NK-92 (cell line): Measurements from ENCODE around the gene SF3B1.
"Not testable (repeated sequence)": the region's sequence is repeated elsewhere in the genome, so short reads cannot be mapped to it uniquely, and the experiment has no call there.

Experiments
- DNase-seq: peaks from one replicate; lab custom pipeline; 2025; ENCODE audit not compliant: unreplicated experiment; lab: John Stamatoyannopoulos, UW

Gene SF3B1

DNA sequence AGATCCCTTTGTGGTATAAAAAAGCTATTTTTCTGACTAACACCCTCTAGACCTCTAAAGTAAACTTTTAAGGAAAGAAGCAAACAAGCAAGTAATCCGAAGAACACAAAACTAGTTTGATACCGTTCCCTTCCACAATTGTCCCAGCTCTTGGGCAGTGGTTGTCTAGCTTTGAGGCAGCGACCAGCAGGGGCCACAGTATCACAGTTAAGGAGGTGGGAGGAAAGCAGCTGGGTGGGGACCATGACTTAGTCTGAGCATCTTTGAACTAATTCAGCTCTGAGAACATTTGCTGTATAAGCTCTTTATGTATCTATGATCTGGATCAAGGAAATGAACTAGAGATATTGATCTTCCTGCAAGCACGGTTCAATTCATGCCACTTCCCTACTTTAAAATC, 51.0 kb downstream of the SF3B1 start:
- DNase-seq: no peak

- no peak for DNase-seq
These were observed 53.2 kb downstream of the SF3B1 start for GRCh38 chr2:197381641-197382040.

GRCh38 chr2:197379918-197380309, 54.9 kb downstream of the SF3B1 start:
- not testable (repeated sequence) for DNase-seq

DNA sequence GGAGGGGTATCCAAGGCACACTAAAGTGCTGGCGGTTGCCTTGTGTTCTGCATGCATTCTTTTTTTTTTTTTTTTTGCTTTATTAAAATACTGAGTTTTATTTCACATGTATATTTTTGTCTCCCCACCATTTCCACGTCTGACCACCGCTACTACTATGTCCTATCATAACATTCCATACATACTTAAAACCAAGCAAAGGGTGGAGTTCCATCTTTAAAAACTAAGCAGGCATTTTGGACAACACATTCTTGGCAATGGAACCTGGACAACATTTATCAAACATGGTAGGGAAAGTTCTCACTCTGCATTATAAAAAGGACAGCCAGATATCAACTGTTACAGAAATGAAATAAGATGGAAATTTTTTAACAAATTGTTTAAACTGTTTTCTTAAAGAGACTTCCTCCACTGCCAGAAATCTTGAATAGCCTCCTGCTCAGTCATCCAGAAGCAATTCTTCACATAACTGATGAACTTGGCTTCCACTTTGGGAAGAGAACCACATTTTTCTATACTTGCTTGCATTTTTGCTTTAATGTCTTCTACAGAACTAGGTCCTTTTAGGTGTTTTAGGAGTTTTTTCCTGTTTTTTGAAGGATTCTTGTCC, 55.4 kb downstream of the SF3B1 start:
- DNase-seq: not testable (repeated sequence)

DNA sequence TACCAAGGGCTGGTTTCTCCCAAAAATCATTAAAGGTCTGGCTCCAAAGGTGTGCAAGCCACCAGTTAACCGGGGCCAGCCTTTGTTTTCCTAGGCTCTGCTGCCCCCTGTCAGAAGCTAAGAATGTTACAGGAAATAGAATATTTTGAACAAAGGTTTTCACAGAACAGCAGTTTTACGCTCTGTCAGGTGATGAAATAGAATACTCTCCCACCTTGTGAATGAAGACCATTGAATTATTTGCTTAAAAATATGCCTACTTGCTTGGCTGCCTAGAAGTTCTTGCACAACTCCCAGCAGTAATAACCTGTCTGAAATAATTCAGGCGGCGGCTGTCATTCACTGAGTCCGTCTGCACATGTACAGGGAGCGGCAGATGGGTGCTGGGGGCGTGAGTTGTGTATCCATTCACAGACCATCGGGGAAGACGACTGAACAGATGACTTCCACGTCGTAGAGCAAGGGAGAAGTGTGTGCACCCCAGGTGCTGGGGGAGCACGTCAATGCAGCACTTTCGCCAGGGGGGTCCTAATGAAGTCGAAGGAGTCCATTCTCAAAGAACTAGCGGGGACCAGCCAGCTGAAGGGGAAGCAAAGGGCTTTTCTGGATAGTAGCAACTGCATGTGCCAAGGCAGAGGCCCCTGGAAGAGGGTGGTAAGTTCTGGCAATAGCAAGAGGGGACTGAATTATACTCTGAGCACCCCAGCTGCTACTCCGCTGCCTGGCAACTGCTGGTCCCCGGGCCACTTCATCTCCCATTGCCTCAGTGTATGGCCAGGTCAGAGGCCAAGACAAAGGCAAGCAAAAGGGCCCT, 56.1 kb downstream of the SF3B1 start:
- DNase-seq: no peak

DNA sequence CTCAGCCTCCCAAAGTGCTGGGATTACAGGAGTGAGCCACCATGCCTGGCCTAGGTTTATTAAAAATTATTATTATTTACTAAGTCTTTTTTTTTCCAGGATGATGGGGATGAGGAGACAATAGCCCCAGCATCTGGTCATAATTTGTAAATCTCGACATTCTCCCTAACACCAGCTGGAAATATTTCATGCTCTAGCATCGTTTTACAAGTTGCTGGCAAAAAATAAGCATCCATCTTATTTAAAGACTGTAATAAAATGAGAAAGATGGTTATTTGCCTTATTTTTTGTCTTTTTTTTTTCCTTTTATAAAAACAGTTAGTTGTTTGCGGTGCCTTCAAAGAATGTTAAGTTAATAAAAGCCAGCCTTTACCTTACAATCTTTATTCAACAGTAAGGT, 56.7 kb downstream of the SF3B1 start:
- DNase-seq: no peak

GRCh38 chr2:197377670-197378069, 57.2 kb downstream of the SF3B1 start:
- DNase-seq: no peak

DNA sequence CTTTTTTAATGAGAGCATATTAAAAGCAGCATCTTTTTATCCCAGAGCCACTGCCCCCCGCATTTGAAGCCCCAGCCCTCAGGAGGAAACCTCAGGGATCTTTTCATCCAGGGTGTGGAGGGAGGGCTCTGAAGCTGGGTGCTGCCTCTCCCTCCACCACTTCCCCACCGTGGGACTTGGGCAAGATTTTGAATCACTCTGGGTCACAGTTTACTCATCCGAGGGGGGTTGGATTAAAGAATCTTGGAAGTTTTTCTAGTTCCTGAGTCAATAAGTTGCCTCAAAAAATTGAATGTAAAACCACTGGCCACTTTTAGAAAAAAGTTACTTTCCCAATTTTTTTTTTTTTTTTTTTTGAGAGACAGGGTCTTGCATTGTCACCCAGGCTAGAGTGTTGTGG, 62.2 kb downstream of the SF3B1 start:
- no peak for DNase-seq

GRCh38 chr2:197370664-197371063, 64.2 kb downstream of the SF3B1 start:
- DNase-seq: not testable (repeated sequence)

DNA sequence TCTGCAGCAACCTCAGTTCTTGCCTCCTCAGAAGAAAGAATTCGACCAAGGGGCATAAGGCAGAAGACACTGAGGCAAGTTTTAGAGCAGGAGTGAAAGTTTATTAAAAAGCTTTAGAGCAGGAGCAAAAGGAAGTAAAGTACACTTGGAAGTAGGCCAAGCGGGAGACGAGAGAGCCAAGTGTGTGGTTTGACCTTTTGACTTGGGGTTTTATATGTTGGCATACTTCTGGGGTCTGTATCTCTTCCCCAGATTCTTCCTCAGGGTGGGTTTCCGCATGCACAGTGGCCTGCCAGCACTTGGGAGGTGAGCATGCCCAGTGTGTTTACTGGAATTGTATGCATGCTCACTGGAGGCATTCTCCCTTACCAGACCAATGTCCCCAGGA, 64.9 kb downstream of the SF3B1 start:
- DNase-seq: no peak

DNA sequence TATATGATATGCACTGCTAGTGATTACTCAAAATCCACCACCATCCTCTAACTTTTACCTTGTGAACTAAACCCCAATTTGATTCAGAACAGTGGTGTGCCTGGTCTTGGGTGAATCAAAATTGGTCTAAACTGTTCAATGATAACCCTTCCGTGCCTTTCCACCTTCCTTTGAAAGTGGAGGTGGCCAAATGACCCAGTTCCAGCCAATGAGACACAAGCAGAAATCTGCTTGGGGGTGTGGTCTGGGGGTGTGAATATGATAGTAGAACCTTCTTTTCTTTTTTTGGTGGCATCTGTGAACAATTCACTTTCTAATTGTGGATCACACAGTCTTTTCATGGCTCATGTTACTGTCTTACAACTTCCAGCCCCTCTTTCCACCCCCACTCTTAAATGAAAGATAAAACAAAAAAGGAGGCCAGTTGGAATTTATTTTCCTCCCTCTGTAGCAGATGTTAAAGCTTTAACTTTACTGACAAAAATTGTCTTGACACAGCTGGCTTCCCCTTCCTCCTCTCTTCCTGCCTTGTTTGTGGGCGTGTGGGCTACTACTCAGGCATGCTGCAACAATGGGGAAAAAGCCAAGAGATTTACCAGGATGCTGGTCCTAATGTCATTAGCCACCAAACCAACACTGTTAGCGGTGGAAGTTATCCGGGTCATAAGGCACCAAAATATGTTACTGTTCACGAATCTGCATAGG, 65.4 kb downstream of the SF3B1 start:
- DNase-seq: no peak

- DNase-seq: no peak
These were observed 66.4 kb downstream of the SF3B1 start for GRCh38 chr2:197368412-197368811.

DNA sequence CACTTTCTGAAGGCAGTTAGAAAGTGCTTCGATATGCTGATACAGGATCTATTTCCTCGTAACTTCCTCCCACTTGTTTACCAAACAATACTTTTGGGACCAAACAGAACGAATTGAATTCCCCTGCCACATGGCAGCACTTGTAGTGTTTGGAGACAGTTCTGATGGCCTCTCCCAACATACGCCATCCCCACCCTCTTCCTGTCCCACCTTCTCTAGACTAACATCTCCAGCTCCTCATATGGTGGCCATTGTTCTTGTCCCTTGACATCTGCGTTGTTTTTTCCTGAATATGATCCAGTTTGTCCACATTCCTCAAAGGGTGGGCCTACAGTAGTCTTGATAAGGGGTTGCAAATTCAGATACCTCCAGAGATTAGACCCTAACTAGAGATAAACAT, 70.8 kb downstream of the SF3B1 start:
- DNase-seq: no peak

DNA sequence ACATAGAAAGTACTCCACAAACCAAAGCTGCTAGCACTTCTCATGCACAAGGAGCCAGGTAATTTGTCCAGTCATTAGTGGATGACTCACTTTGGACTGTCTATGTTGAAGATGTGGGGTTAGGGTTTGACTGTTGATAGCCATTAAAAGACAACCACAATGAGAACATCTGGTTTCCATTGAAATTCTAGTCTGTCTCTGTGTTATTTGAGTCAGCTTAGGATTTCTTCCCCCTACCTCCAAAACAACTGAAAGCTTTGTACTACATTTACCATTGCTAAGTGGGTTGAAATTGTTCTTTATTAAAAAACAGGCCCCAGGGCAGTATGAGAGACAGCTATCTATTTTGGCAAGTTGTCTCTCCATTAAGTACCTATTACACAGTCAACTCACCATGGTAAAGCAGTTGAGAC, 74.1 kb downstream of the SF3B1 start:
- DNase-seq: no peak

- no peak for DNase-seq
These were observed 75.0 kb downstream of the SF3B1 start for GRCh38 chr2:197359859-197360258.

DNA sequence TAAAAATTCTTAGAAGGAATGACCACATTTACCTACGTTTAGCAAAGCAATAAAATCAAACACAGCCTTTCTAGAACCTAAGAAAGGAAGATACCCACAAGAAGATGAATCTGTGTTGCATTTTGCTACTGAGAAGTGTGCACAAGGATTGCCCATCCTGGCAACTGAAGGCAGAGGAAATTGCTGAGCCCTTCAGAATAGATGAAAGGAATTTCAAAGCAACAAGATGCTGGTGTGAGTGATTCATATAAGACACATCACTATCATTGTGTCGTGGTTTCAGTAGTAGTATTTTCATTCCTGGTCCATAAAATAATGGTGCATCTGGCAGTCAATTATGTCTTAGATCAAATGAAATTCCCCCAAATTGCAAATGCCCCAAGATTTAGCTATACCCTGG, 75.9 kb downstream of the SF3B1 start:
- DNase-seq: no peak

- no peak for DNase-seq
These were observed 76.8 kb downstream of the SF3B1 start for GRCh38 chr2:197357986-197358385.

GRCh38 chr2:197356136-197356535, 78.7 kb downstream of the SF3B1 start:
- no peak for DNase-seq

DNA sequence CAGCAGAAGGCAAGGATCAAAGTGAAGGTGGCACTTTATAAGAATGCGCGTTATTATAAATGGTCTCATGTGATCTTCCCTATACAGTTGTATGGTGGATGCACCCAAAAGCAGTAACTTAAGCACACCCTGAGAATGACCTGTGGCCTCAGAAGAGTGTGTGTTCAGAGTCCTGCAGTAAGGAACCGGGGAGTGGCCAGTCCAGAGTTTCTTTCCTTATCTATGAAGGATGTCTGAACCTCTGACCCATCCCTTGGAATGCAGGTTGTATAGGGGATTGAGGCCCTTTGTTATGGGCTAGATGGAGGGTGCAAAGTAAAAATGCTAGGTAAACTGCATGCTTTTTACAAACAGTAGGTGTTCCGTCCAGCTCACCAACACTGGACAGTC, 80.7 kb downstream of the SF3B1 start:
- DNase-seq: no peak

GRCh38 chr2:197353393-197354168, 81.2 kb downstream of the SF3B1 start:
- DNase-seq: no peak

GRCh38 chr2:197349699-197350098, 85.1 kb downstream of the SF3B1 start:
- no peak for DNase-seq
